GM18519 (cell line): ENCODE data around the gene SWSAP1.
"Not testable (repeated sequence)": the region's sequence is repeated elsewhere in the genome, so short reads cannot be mapped to it uniquely, and the experiment has no call there.

Experiments
- ATAC-seq: cut with Tn5 transposase; IDR thresholded peaks from one replicate; pipeline ENCODE4 v1.9.1; 2021; ENCODE audit warnings: mild to moderate bottlenecking, moderate library complexity; ENCODE audit not compliant: unreplicated experiment, low FRiP score

Gene SWSAP1, protein sequence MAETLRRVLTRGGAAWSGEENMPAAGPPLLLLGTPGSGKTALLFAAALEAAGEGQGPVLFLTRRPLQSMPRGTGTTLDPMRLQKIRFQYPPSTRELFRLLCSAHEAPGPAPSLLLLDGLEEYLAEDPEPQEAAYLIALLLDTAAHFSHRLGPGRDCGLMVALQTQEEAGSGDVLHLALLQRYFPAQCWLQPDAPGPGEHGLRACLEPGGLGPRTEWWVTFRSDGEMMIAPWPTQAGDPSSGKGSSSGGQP

GRCh38 chr19:11374433-11375142 lies at the start of gene SWSAP1:
TSS of gene SWSAP1 (plus strand) at chr19:11374666. CDS start at chr19:11374681, 15 bp downstream.
- peak; percentile 82 for ATAC-seq

DNA sequence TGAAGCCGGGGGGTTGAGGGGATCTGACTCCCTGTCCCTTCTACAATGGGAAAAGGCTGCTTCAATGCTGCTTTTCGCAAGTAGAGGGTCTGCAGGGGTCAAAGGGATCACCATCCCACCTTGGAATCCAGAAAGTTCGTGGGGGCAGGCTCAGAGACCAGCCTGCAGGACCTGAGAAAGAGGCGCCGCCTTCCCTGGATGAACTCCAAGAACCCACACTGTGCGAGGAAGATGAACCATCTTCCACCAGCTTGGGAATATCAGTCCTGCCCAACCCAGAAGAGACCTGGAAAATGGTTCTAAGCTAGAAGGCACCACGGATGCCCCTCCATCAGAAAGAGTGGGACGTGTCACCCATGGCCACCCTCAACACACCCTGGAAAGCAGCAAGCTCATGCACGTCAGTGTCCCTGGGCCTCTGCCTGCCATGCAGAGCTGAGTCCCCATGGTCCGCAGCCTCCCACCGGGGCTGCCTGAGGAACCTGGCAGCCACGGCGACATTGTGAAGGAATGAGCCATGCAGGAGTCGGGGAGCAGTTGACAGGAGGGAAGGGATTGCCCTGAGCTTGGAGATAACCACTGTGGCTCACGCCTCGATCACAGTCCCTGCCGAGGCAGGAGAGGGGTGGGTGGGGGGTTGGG lies 49.6 kb upstream of the SWSAP1 start:
- ATAC-seq, result no peak

- ATAC-seq, result no peak
Measured at GRCh38 chr19:11325544-11325943, 48.9 kb upstream of the SWSAP1 start.

- no peak for ATAC-seq
Measured at GRCh38 chr19:11330127-11330526, 44.3 kb upstream of the SWSAP1 start.

DNA sequence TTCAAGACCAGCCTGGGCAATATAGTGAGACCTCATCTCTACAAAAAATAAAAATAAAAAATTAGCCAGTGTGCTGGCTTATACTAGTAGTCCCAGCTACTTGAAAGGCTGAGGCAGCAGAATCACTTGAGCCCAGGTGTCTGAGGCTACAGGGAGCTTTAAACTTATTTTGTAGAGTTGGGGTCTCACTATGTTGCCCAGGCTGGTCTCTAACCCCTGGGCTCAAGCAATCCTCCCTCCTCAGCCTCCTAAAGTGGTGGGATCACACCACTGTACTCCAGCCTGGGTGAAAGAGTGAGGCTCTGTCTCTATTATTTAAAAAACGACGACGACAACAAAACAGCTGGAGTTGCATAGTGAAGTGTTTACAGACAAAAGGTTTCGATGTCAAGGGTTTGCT lies 43.0 kb upstream of the SWSAP1 start:
- no peak for ATAC-seq

DNA sequence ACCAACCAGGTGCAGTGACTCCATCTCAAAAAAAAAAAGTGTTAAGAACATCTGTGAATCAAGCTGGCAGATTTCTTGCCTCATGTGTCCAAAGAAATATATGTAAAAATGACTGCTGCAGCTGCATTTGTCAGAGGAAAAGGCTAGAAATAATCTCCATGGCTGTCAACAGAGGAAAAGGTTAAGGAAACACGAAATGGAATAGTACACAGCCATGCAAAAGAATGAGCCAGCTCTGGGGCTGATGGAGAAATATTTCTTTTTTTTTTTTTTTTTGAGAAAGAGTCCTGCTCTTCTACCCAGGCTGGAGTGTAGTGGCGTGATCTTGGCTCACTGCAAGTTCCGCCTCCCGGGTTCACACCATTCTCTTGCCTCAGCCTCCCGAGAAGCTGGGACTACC lies 41.6 kb upstream of the SWSAP1 start:
- no peak for ATAC-seq

DNA sequence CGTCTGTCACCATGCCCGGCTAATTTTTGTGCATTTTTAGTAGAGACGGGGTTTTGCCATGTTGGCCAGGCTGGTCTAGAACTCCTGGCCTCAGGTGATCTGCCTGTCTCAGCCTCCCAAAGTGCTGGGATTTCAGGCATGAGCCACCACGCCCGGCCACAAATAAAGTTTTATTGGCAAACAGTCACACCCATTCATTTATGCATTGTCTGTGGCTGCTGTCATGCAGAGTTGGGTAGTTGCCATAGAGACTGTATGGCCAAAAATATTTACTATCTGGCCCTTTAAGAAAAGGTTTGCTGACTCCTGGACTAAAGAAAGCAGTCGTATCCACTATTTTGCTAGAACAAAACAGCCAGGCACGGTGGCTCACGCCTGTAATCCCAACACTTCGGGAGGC lies 40.6 kb upstream of the SWSAP1 start:
- ATAC-seq, result not testable (repeated sequence)

GRCh38 chr19:11335449-11336146 lies 38.9 kb upstream of the SWSAP1 start:
- no peak for ATAC-seq

DNA sequence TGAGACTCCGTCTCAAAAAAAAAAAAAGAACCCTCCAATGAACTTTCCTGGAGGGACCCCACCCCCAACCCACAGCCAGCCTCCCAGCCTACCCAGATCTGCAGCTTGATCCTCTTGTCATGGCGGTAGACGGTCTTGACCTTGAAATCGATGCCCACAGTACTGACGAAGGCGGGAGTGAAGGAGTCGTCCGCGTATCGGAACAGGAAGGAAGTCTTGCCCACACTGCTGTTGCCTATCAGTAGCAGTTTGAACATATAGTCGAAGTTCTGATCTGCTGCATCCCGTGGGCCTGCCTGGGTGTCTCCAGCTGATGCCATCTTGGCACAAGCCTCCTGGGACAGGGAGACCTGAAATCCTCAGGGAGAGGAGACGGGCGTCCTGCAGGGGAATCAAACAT lies 37.4 kb upstream of the SWSAP1 start:
- no peak for ATAC-seq

DNA sequence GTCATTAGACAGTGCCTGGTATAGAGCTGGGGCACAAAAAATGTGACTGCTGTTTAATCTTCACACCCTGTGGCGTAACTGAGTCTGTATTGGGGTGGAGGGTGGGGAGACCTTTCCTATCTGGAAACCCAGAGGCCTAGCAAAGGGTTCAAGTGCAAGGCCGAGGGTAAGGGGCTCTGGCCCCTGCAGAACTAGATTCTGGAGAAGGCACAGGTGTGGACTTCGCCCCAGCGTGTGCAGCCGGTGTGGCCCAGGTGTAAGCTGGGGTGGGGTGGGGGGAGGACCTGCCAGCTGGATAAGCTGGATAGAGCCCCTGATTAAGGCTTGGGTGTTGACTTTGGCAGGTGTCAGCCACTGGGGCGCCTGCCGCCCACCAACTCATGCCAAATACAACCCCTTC lies 36.3 kb upstream of the SWSAP1 start:
- ATAC-seq, result no peak

GRCh38 chr19:11338569-11339253 lies 35.8 kb upstream of the SWSAP1 start:
- no peak for ATAC-seq

- ATAC-seq, result no peak
Measured at GRCh38 chr19:11339254-11340098, 35.0 kb upstream of the SWSAP1 start, which contains the start of gene RAB3D. TSS of gene RAB3D (minus strand) at chr19:11339657. CDS start at chr19:11337399, 2,258 bp downstream.

DNA sequence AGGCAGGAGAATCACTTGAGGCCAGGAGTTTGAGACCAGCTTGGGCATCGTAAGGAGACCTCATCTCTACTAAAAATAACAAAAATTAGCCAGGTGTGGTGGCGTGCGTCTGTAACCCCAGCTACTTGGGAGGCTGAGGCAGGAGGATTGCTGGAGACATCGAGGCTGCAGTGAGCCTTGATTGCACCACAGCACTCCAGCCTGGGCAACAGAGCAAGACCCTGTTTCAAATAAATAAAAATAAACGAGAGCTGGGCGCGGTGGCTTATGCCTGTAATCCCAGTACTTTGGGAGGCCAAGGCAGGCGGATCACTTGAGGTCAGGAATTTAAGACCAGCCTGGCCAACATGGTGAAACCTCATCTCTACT lies 34.4 kb upstream of the SWSAP1 start:
- not testable (repeated sequence) for ATAC-seq

- ATAC-seq, result no peak
Measured at GRCh38 chr19:11342429-11342828, 32.0 kb upstream of the SWSAP1 start.

DNA sequence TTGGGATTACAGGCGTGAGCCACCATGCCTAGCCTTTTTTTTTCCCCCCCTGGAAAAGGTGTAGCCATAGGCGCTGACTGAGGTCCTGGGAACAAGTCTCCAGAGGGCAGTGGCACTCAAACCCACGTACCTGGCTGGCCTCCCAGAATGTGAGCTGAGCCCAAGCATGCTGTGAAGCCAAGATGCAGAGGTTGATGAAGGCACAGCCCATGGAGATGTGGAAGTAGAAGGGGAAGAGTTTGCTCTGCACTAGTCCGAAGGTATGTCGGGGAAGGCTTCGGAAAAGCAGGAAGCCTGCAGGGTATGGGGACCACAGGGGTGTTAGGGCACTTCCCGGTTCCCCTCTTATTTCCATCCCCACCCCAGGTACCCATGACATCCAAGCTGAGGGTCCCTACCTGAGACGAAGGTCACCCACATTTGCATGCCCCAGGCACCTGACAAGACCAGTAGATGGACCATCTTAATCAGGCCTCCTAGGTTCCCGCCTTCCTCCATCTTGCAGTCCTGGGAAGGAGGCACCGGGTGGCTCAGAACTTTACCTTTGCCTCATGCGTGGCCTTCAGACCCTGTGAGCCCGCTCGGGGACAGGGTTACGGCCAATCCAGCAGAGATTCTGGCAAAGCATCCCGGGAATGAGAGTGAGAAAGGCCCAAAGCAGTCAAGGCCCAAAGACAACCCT lies 29.2 kb upstream of the SWSAP1 start:
- no peak for ATAC-seq

GRCh38 chr19:11346104-11346940 lies 28.1 kb upstream of the SWSAP1 start, which contains the start of the genes CCDC159 and TMEM205:
TSS of gene CCDC159 (plus strand) at chr19:11346519. CDS start at chr19:11346607, 88 bp downstream.
TSS of gene TMEM205 (minus strand) at chr19:11346268. CDS start at chr19:11345619, 649 bp downstream.
- ATAC-seq, result peak; percentile 81

DNA sequence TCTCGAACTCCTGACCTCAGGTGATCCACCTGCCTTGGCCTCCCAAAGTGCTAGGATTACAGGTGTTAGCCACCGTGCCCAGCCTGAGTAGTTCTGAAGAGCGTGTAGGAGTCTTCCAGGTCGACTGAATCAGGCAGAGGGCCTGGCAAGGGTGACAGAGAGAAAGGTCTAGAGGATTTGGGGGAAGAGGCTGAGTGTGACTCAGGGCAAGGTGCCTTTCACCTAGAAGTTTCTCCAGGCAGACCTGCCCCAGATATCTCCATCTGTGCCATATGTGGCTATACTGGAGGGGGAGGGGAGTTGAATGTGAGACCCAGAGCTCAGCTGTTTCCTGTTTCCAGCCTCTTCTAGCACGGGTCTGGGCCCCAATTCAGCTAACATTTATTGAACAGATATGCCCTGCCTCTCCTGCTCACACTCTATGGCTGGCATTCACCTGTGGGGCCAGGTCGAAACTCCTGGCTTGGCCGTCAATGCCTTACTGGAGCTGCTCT lies 26.9 kb upstream of the SWSAP1 start:
- no peak for ATAC-seq

GRCh38 chr19:11349171-11349570 lies 25.3 kb upstream of the SWSAP1 start:
- no peak for ATAC-seq
